ENCODE data around the gene CCL7. TPM values are rescaled to one million over a fixed set of nuclear protein-coding genes. Genes with fewer than 3 reads are reported as not detected.

Gene CCL7
- total RNA-seq, 1 donor from 2014 or later, result not detected

Other genes starting within 250 kb of the CCL7 start
- gene CCL2, start 14.9 kb upstream of the CCL7 start, total RNA-seq, result 0.91 TPM
- not detected for gene CCL11, start 15.5 kb downstream of the CCL7 start, total RNA-seq
- gene CCL8, start 49.2 kb downstream of the CCL7 start, total RNA-seq, result not detected
- not detected for gene CCL13, start 86.3 kb downstream of the CCL7 start, total RNA-seq
- not detected for gene CCL1, start 93.0 kb downstream of the CCL7 start, total RNA-seq